K562 (cell line): ENCODE data around the gene CIAO2B. TPM values are rescaled to one million over a fixed set of nuclear protein-coding genes. Genes with fewer than 3 reads are reported as not detected.

Experiments used
- AFF1 ChIP-seq, 2 experiments: fragments of 450-650 bp; IDR thresholded peaks; 2 replicates each; pipeline ENCODE4 v1.6.1; 2018; ENCODE audit warnings: mild to moderate bottlenecking in 2 of 2, low read depth in 1 of 2; ENCODE audit not compliant: partially characterized antibody in 2 of 2
- ATF7 ChIP-seq: fragments of 450-650 bp; IDR thresholded peaks from 2 replicates; pipeline ENCODE4 v1.7.1; 2014; ENCODE audit warnings: mild to moderate bottlenecking, moderate library complexity
- CBX1 ChIP-seq: sonication (generic); IDR thresholded peaks from 2 replicates; pipeline ENCODE4 v1.6.1; 2016; ENCODE audit warnings: antibody characterized with exemption, low read depth, mild to moderate bottlenecking
- CHD2 ChIP-seq: IDR thresholded peaks from 2 replicates; pipeline ENCODE4 v1.6.1; 2011; ENCODE audit warnings: low read depth, low read length
- HMGXB4 ChIP-seq: sonication (generic); formaldehyde crosslinking; IDR thresholded peaks from 2 replicates; pipeline ENCODE4 v1.8.1; 2023; ENCODE audit warnings: mild to moderate bottlenecking, missing genetic modification reagents
- LEF1 ChIP-seq: fragments of 450-650 bp; IDR thresholded peaks from 2 replicates; pipeline ENCODE4 v1.6.1; 2016; ENCODE audit warnings: mild to moderate bottlenecking
- NCOA6 ChIP-seq: fragments of 450-650 bp; IDR thresholded peaks from 2 replicates; pipeline ENCODE4 v1.6.1; 2017; ENCODE audit warnings: mild to moderate bottlenecking
- POU5F1 ChIP-seq: fragments of 150-350 bp; IDR thresholded peaks from 2 replicates; pipeline ENCODE4 v1.6.1; 2014; ENCODE audit warnings: borderline replicate concordance, low read length, low read depth, mild to moderate bottlenecking; ENCODE audit not compliant: partially characterized antibody
- RBM15 ChIP-seq: fragments of 200-400 bp; formaldehyde crosslinking; IDR thresholded peaks from 2 replicates; pipeline ENCODE4 v1.6.1; 2018; ENCODE audit warnings: mild to moderate bottlenecking, low read length, moderate library complexity; ENCODE audit not compliant: insufficient read depth
- SAFB ChIP-seq: fragments of 200-400 bp; formaldehyde crosslinking; IDR thresholded peaks from 2 replicates; pipeline ENCODE4 v1.6.1; 2017; ENCODE audit warnings: low read depth, low read length, borderline replicate concordance
- polyA plus RNA-seq, 8 experiments: library from polyadenylated mRNA; depleted of rRNA in 4 of 8; stranded (reverse) in 5 of 8; unstranded in 3 of 8; fragments of >200 nt; fragmentation: Nextera tagmentation in 2 of 8; fragmentation: Illumina TruSeq in 1 of 8; extraction: Ambion mirVana in 2 of 8; extraction: Trizol in 1 of 8; gene quantifications; 2 replicates each; pipeline versions ENCODE4 v1.2.1 to v1.2.3, GENCODE V29; 2011 to 2014; ENCODE audit warnings: inconsistent platforms in 1 of 8, missing spikeins in 1 of 8
- total RNA-seq, 7 experiments: library from RNA; depleted of rRNA in 6 of 7; stranded (reverse); fragments of >200 nt in 6 of 7; fragmentation: Illumina TruSeq in 2 of 7; extraction: Trizol in 2 of 7; gene quantifications; 2 replicates each; pipeline versions ENCODE4 v1.2.1 to v1.2.3, GENCODE V29; 2011 to 2021; ENCODE audit warnings: low replicate concordance in 1 of 7
- TF ChIP-seq, protein P1 (sequence below): fragments of 450-650 bp; formaldehyde crosslinking; IDR thresholded peaks from 2 replicates; pipeline ENCODE4 v1.4.0; 2022; ENCODE audit warnings: missing genetic modification characterization

The CIAO2B gene
- total and polyA plus RNA-seq, 9 of the 15 experiments (the other 6 are each of a cell fraction or from before 2014, with no cell fraction given), result 86.8 to 182 (median 113) TPM

GRCh38 chr16:66934138-66934838 is at the start of gene CIAO2B (continued):
- TF ChIP-seq AFF1 (IDR thresholded peaks at IDR 0.05; ENCODE audit: low read depth in 1 of 2, partially characterized antibody in 2 of 2), result no peak
- TF ChIP-seq ATF7, result peak; percentile 69
- TF ChIP-seq HMGXB4 (CRISPR knock-in tag), result peak; percentile 88
- peak; percentile 93 for TF ChIP-seq POU5F1
- TF ChIP-seq RBM15, result no peak
- TF ChIP-seq SAFB, result peak; percentile 84
- TF ChIP-seq CHD2, result peak; percentile 92
- TF ChIP-seq NCOA6, result no peak
- no peak for TF ChIP-seq LEF1
- TF ChIP-seq, protein P1, sequence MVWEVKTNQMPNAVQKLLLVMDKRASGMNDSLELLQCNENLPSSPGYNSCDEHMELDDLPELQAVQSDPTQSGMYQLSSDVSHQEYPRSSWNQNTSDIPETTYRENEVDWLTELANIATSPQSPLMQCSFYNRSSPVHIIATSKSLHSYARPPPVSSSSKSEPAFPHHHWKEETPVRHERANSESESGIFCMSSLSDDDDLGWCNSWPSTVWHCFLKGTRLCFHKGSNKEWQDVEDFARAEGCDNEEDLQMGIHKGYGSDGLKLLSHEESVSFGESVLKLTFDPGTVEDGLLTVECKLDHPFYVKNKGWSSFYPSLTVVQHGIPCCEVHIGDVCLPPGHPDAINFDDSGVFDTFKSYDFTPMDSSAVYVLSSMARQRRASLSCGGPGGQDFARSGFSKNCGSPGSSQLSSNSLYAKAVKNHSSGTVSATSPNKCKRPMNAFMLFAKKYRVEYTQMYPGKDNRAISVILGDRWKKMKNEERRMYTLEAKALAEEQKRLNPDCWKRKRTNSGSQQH (CRISPR knock-in tag), result no peak
- TF ChIP-seq CBX1, result peak; percentile 47; the same call in 1 of the 2 replicates
